GM19025 (cell line): Measurements from ENCODE around the gene SNRPD2.
A peak's percentile ranks its signal among the peaks of the same experiment; 100 is the strongest.
"Not testable (repeated sequence)": the region's sequence is repeated elsewhere in the genome, so short reads cannot be mapped to it uniquely, and the experiment has no call there.

Experiments
- ATAC-seq: cut with Tn5 transposase; IDR thresholded peaks from one replicate; pipeline ENCODE4 v1.9.1; 2021; ENCODE audit warnings: mild to moderate bottlenecking, low read depth, moderate library complexity; ENCODE audit not compliant: unreplicated experiment

SNRPD2 gene

GRCh38 chr19:45705710-45706415 is 14.1 kb upstream of the SNRPD2 start:
- no peak for ATAC-seq

- no peak for ATAC-seq
Observed at GRCh38 chr19:45705115-45705514, 13.4 kb upstream of the SNRPD2 start.

DNA sequence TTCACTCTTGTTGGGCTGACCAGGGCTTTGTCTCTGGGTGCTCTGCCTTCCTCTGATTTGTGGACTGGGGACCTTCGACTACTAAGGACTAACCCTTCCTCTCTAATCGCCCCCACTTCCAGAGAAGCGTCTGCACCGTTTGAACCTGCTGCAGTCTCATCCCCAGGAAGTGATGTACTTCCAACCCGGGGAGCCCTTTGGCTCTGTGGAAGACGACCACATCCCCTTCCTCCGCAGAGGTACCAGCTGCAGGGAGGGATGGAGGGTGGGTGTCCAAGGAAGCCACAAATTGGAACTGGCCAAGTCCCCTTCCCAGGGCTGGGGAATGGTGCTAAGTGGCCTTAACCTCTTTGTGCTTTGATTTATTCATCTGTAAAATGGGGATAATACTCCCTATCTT is 9.9 kb upstream of the SNRPD2 start:
- no peak for ATAC-seq

- no peak for ATAC-seq
Observed at GRCh38 chr19:45693106-45693788, 1.5 kb upstream of the SNRPD2 start.

DNA sequence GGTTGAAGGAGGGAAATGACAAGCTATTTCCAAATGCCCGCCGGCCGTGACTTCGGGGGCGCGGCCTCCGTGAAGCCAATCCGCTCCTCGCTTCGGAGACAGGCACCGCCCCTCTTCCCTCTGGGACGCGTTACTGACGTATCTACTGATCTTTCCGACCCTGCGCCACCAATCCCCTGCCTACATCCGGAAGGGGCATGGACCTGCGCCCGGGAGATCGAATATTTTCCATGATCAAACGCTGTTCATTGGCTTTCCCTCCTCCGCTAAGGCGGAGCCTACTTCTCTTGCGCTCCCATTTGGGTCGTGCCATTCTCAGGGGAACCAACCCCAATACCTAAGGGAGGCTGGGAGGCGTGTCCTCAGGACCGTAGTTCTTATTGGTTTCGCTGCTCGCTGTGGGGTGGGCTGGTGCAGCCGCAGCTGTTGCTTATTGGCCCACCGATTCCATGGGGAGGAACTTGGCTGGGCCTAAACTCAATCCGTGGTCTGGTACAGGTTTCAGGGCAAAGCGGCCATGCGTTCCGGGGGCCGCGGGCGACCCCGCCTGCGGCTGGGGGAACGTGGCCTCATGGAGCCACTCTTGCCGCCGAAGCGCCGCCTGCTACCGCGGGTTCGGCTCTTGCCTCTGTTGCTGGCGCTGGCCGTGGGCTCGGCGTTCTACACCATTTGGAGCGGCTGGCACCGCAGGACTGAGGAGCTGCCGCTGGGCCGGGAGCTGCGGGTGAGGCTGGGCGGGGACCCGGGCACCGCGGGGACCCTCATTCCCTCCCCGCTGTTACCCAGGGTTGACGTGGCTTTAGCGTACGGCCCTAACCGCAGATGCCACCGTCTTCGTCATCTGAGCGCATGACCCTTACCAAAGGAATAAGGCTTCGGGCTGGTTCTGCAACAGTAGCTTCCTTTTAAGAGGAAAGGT is 693 bp upstream of the SNRPD2 start, which contains the start of gene QPCTL:
Gene QPCTL, plus strand, starts transcription at position 480 of the 919 bp plus-strand sequence. Its CDS starts 38 bp downstream, at position 518.
- ATAC-seq: peak; percentile 84

DNA sequence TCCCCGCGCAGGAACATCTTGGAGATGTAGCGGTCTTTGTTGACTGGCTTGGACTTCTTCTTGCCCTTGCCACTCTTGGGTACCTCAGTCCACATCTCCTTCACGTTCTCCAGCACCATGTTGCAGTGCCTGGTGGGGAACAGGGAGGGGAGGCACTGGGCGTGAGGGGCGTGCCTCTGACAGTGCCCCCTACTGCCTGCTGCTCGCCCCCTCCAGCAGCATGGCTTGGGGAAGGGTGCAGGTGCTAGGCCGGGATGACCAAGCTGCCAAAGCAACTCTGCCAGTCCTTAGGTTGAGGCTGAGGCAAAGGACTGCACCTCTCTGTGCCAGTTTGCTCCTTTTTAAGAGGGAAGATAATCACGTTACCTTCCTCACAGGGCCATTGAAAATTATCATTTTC is 4.2 kb downstream of the SNRPD2 start:
- no peak for ATAC-seq

- ATAC-seq: not testable (repeated sequence)
Observed at GRCh38 chr19:45685045-45685444, 6.7 kb downstream of the SNRPD2 start.

DNA sequence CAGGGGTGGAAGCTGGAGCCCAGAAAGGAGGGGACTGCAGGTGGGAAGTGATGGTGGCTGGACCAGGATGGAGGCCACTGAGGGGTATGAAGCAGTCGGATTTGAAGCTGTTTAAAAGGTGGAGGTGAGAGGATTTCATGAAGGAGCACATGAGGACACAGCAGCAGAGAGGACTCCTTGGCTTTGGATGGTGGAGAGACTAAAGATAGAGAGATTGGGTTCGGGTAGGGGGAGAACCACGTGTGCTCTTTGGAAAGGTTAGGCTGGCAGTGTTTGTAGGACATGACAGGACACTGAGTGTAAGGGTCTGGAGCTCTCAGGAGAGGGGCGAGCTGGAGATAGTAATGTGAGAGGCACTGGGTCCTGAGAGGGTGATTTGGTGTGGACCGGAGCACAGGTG is 8.8 kb downstream of the SNRPD2 start:
- no peak for ATAC-seq

- no peak for ATAC-seq
Observed at GRCh38 chr19:45682117-45682516, 9.6 kb downstream of the SNRPD2 start.

DNA sequence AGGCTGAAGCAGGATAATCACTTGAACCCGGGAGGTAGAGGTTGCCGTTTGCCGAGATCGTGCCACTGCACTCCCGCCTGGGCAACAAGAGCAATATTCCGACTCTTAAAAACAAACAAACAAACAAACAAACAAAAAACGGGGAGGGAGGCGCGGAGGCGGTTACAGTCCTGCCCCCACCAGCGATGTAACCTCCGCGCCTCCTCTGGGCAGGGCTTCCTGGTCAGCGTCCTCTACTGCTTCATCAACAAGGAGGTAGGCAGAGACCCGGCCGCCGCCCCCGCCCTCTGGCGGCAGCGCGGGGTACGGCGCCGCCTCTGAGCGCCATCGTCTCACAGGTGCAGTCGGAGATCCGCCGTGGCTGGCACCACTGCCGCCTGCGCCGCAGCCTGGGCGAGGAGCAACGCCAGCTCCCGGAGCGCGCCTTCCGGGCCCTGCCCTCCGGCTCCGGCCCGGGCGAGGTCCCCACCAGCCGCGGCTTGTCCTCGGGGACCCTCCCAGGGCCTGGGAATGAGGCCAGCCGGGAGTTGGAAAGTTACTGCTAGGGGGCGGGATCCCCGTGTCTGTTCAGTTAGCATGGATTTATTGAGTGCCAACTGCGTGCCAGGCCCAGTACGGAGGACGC is 10.2 kb downstream of the SNRPD2 start:
- ATAC-seq: peak; percentile 82

GRCh38 chr19:45677351-45678230 is 14.2 kb downstream of the SNRPD2 start:
- ATAC-seq: no peak

- ATAC-seq: no peak
Observed at GRCh38 chr19:45676851-45677263, 14.9 kb downstream of the SNRPD2 start.

DNA sequence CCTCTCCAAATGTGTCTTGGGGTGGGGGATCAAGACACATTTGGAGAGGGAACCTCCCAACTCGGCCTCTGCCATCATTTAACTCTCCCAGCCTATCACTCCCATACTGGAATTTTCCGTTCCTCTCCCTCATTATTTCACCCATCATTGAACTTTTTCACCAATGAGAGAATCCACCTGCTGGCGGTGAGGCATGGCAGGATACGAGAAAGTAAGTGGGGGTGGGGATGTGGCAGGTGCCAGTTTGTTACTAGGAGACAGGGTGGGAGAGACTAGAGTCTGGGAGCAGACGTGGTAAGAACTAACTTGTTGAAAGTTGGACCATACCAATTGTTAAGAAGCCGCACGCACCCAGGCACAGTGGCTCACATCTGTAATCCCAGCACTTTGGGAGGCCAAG is 16.8 kb downstream of the SNRPD2 start:
- no peak for ATAC-seq

- no peak for ATAC-seq
Observed at GRCh38 chr19:45670670-45671453, 20.9 kb downstream of the SNRPD2 start.

DNA sequence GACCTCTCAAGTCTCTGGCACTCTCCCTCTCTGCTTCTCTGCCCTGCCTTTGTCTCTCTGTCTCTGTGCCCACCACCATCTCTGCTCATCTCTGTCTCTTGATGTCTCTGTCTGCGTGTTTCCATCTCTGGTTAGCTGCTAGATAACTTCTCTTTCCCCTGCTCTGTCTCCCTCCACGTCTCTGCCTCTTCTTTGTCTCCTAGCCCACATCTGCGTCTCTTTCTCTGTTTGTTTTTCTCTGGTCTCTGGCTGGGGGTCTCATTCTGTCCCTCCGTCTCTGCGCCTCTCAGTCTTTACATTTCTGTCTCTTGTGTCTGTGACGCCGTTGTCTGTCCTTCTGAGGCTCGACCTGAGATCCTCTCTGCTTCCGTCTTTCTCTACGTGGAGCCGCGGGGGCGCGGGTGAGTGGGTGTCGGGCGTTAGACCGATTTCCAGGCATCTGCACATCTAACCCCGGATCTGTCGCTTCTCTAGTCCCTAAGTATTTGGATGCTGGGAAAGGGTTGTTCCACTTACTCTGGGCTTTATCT is 23.3 kb downstream of the SNRPD2 start:
- no peak for ATAC-seq

DNA sequence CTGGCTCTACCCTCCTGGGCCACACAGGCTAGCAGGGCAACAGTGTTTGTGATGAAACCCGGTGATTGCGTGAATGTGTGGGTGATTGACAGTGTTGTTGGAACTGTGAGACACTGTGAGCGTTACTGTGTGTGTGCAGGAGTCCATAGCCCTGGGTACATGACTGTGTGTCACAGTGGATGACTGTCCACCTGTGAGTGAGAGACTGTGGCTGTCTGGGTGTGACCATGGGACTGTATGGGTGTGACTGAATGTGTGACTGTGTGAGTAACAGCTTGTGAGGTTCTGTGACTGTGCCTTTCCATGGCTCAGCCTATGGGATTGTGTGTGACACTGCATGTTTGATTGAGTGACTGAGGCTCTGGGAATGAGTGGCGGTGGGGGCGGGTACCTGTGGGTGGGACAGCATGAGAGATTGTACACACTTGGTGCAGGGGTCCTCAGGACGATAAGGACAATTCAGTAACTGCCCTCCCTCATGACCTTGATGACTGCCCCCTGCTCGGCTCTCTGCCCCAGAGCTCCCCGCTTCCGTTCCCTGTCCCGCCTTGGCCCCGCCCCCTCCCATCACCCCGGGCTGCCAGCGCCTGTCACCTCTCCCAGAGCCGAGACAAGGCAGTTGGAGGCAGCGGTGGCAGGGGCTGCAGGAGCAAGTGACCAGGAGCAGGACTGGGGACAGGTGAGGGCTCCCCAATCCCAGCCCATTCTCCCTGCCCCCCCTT is 24.0 kb downstream of the SNRPD2 start, which contains the start of gene GIPR:
Gene GIPR, plus strand, starts transcription at position 602 of the 722 bp plus-strand sequence. CDS start 1,300 bp downstream, outside the sequence.
- ATAC-seq: no peak

DNA sequence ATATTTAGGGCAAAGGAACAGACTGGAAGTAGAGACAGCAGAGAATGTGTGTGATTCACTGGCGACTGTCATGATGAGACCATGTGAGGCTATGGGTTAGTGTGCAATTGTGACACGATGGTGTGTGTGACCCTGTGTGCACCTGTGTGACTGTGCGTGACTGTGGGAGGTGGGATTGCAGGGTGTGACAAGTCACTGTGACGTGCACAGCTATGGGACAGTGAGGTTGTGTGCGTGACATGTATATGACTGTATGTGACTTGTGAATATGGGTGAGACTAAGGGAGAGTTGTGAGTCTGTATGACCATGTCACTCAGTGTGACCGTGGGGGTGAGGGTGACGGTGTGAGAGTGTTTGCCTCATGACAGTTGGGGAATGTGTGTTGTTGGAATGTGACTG is 27.2 kb downstream of the SNRPD2 start:
- ATAC-seq: no peak

DNA sequence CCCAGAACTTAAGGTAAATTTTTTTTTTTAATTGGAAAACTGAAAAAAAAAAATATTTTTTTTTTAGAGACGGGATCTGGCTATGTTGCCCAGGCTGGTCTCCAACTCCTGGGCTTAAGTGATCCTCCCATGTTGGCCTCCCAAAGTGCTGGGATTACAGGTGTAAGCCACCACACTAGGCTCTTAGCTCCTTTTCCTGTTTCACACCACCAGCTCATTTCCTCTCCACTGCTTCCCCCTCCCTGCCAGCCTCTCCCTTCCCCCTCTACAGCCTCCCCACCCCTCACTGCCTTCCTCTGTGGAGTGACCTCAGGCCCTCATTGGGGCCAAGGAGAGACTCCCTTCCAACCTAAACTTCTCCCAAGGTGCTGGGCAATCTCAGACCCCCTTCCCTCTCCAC is 28.0 kb downstream of the SNRPD2 start:
- no peak for ATAC-seq
